HL-60 (cell line): ENCODE measurements around the gene SCGN.

ENCODE experiments used
- CTCF ChIP-seq: IDR thresholded peaks from one replicate; pipeline ENCODE4 v1.5.1; 2011; ENCODE audit warnings: low read length, control low read depth, inconsistent platforms; ENCODE audit not compliant: insufficient read depth
- POLR2AphosphoS5 ChIP-seq: IDR thresholded peaks from 2 replicates; pipeline ENCODE4 v1.6.1; 2012; ENCODE audit warnings: low read depth

GRCh38 chr6:25628471-25629197 lies 23.4 kb upstream of the SCGN start:
- TF ChIP-seq CTCF (no peak), POLR2AphosphoS5 (no peak)
